ENCODE measurements around the gene GPD2. TPM values are rescaled to one million over a fixed set of nuclear protein-coding genes. Genes with fewer than 3 reads are reported as not detected.

GPD2 gene
- total RNA-seq: 52.1 and 76.9 TPM in 2 replicates

DNA sequence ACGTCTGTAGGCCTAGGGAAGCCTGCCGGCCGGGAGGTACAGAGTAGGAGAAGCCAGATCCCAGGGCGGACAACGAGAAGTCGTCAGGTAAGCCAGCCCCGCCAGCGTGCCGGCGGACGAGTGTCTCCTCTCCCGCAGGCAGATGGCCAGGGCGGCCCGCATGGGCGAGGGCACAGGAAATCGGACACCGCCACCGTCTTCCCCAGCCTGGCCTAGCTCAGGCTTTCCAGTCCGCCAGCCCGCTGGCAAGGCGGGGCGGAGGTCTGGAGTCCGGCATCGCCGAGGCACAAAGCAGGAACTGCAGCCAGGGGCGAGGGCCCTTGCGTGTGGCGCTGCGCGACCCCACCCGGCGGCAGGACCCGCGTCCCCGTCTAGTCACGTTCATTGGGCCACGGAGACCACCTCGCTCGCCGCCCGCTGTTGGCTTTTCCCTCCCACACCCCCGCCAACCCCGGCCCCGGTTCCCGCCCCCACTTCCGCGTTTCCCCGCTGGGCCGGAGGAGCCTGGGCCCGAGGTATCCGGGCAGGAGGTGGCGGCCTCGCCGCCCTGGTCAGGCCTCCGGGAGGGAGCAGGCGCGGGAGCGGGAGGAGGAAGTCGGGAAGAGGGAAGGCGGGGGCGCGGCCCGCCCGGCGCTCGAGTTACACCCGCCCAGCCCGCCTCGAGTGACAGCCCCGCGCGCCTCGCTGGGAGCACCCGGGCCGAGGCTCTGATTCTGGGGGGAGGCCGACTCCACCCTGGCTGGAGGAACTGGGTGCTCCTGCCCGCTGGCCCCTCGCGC, at the start of gene GPD2:
Gene GPD2, plus strand, starts transcription at position 662 of the 779 bp plus-strand sequence. CDS start 39,727 bp downstream, outside the sequence.
- Histone ChIP-seq H3K27me3 (ENCODE audit: control insufficient read depth, insufficient read depth, low read length) (no peaks in the 10 kb centered on the region), H3K36me3 (ENCODE audit: control insufficient read depth, insufficient read depth, low read length) (no peaks in the 10 kb centered on the region), H3K4me3 (ENCODE audit: low read depth, low read length) (peak within 1 kb of the TSS; percentile 81)
- no peak for FAIRE-seq
- DNase-seq (ENCODE audit: low read depth): peak; percentile 71
- peak; percentile 2 for TF ChIP-seq CTCF (IDR thresholded peaks at IDR 0.05; ENCODE audit: insufficient read depth, low read length, severe bottlenecking)

- FAIRE-seq: no peak
- no peak for DNase-seq (ENCODE audit: low read depth)
- Histone ChIP-seq H3K36me3 (ENCODE audit: control insufficient read depth, insufficient read depth, low read length) (no peaks in the 10 kb centered on the region), H3K4me3 (ENCODE audit: low read depth, low read length) (no peak overlapping the region), H3K27me3 (ENCODE audit: control insufficient read depth, insufficient read depth, low read length) (no peaks in the 10 kb centered on the region)
- no peak for TF ChIP-seq CTCF (IDR thresholded peaks at IDR 0.05; ENCODE audit: insufficient read depth, low read length, severe bottlenecking)
Measured at GRCh38 chr2:156394033-156394741, 42.0 kb upstream of the GPD2 start.

GRCh38 chr2:156396126-156396525, 40.1 kb upstream of the GPD2 start:
- no peak for TF ChIP-seq CTCF (IDR thresholded peaks at IDR 0.05; ENCODE audit: insufficient read depth, low read length, severe bottlenecking)
- Histone ChIP-seq H3K4me3 (ENCODE audit: low read depth, low read length) (no peak overlapping the region), H3K36me3 (ENCODE audit: control insufficient read depth, insufficient read depth, low read length) (no peaks in the 10 kb centered on the region), H3K27me3 (ENCODE audit: control insufficient read depth, insufficient read depth, low read length) (no peaks in the 10 kb centered on the region)
- no peak for DNase-seq (ENCODE audit: low read depth)
- no peak for FAIRE-seq

DNA sequence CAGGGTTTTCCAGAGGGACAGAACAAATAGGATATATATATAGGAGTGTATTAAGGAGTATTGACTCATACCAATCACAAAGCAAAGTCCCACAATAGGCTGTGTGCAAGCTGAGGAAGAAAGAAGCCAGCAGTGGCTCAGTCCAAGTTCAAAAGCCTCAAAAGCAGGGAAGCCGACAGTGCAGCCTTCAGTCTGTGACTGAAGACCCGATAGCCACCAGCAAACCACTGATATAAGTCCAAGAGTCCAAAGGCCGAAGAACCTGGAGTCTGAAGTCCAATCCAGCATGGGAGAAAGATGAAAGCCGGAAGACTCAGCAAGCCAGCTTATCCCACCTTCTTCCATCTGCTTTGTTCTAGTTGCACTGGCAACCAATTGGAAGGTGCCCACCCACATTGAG, 39.0 kb upstream of the GPD2 start:
- Histone ChIP-seq H3K36me3 (ENCODE audit: control insufficient read depth, insufficient read depth, low read length) (no peaks in the 10 kb centered on the region), H3K27me3 (ENCODE audit: control insufficient read depth, insufficient read depth, low read length) (no peaks in the 10 kb centered on the region), H3K4me3 (ENCODE audit: low read depth, low read length) (no peak overlapping the region)
- DNase-seq (ENCODE audit: low read depth) (no peak), FAIRE-seq (no peak)
- TF ChIP-seq CTCF (IDR thresholded peaks at IDR 0.05; ENCODE audit: insufficient read depth, low read length, severe bottlenecking): no peak

DNA sequence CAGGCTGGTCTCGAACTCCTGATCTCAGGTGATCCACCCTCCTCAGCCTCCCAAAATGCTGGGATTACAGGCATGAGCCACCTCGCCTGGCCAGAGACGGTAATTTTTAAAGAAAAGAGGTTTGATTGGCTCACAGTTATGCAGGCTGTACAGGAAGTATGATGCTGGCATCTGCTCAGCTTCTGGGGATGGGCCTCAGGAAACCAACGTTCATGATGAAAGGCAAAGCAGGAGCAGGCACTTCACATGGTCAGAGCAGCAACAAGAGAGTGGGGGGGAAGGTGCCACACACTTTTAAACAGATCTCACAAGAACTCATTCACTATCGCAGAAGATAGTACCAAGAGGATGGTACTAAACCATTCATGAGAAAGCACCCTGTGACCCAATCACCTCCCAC, 38.0 kb upstream of the GPD2 start:
- no peak for FAIRE-seq

More for the DNA sequence above, 38.0 kb upstream of the GPD2 start:
- Histone ChIP-seq H3K4me3 (ENCODE audit: low read depth, low read length) (no peak overlapping the region), H3K27me3 (ENCODE audit: control insufficient read depth, insufficient read depth, low read length) (no peaks in the 10 kb centered on the region), H3K36me3 (ENCODE audit: control insufficient read depth, insufficient read depth, low read length) (no peaks in the 10 kb centered on the region)
- TF ChIP-seq CTCF (IDR thresholded peaks at IDR 0.05; ENCODE audit: insufficient read depth, low read length, severe bottlenecking): no peak
- DNase-seq (ENCODE audit: low read depth): no peak
